ENCODE data around the gene KRT77. TPM values are rescaled to one million over a fixed set of nuclear protein-coding genes. Genes with fewer than 3 reads are reported as not detected.

The KRT77 gene
- polyA plus RNA-seq, 1 of the 3 experiments (the other 2 are of a cell fraction): not detected

GRCh38 chr12:52645982-52646381 is 57.3 kb downstream of the KRT77 start:
- WGBS (ENCODE audit: low lambda C conversion rate): 25% methylated on average over 4 of the region's 4 CpGs
- POLR2A ChIA-PET: no interaction called here

GRCh38 chr12:52645120-52645761 is 58.1 kb downstream of the KRT77 start:
- no peaks in the 10 kb centered on the region for H3F3A ChIP-seq (replicated peaks; ENCODE audit: insufficient read depth)
- H3K9me3 ChIP-seq: no peaks in the 10 kb centered on the region
- H3K9me2 ChIP-seq: no peaks in the 10 kb centered on the region
- ChIA-PET CTCF (no interaction called here), POLR2A (no interaction called here)
- no peak for TF ChIP-seq POLR2AphosphoS5 (IDR thresholded peaks at IDR 0.05; ENCODE audit: low read depth, low read length)
- TF ChIP-seq RXRA (IDR thresholded peaks at IDR 0.05; ENCODE audit: borderline replicate concordance, low read depth): no peak
- no peak for TF ChIP-seq MAX (IDR thresholded peaks at IDR 0.05; ENCODE audit: low read depth)
- TF ChIP-seq RCOR1 (IDR thresholded peaks at IDR 0.05; ENCODE audit: low read length): no peak
- no peak for TF ChIP-seq FOSL2 (IDR thresholded peaks at IDR 0.05; ENCODE audit: borderline replicate concordance, low read depth)
- TF ChIP-seq NFIC (IDR thresholded peaks at IDR 0.05; ENCODE audit: borderline replicate concordance): no peak
- no peak for TF ChIP-seq MXI1 (IDR thresholded peaks at IDR 0.05; ENCODE audit: low read depth, low read length)
- no peak for TF ChIP-seq EZH2phosphoT487 (IDR thresholded peaks at IDR 0.05; ENCODE audit: borderline replicate concordance, low read depth)
- no peak for TF ChIP-seq TAF1 (IDR thresholded peaks at IDR 0.05; ENCODE audit: borderline replicate concordance, low read depth, low read length)
- no peak for TF ChIP-seq EP300 (IDR thresholded peaks at IDR 0.05; ENCODE audit: borderline replicate concordance in 1 of 2, low read depth in 1 of 2, low read length in 1 of 2)
- TF ChIP-seq CHD2 (IDR thresholded peaks at IDR 0.05; ENCODE audit: low read length, partially characterized antibody): no peak
- TF ChIP-seq YY1 (IDR thresholded peaks at IDR 0.05; ENCODE audit: low read depth): no peak
- TF ChIP-seq GABPA (IDR thresholded peaks at IDR 0.05; ENCODE audit: low read depth): no peak
- no peak for TF ChIP-seq FOXM1 (IDR thresholded peaks at IDR 0.05; ENCODE audit: low read depth)
- no peak for TF ChIP-seq PBX3 (IDR thresholded peaks at IDR 0.05)
- no peak for TF ChIP-seq NRF1 (IDR thresholded peaks at IDR 0.05; ENCODE audit: low read depth, low read length)
- H3K4me1 ChIP-seq (ENCODE audit: control insufficient read depth in 1 of 2, insufficient read depth in 2 of 2, low read depth in 1 of 2, low read length in 1 of 2): no peaks in the 10 kb centered on the region
- H2AFZ ChIP-seq (ENCODE audit: low read depth): no peak overlapping the region
- no peaks in the 10 kb centered on the region for H4K20me1 ChIP-seq (ENCODE audit: insufficient read depth)
- peaks cover 72% of the 10 kb centered on the region for H3K27me3 ChIP-seq (ENCODE audit: insufficient read depth)
- WGBS (ENCODE audit: low lambda C conversion rate): 19% methylated on average over 7 of the region's 7 CpGs
- H3K36me3 ChIP-seq (replicated peaks in 1 of 2; ENCODE audit: control insufficient read depth in 1 of 2, insufficient read depth in 2 of 2, low read length in 1 of 2): no peaks in the 10 kb centered on the region
- H3K27ac ChIP-seq (ENCODE audit: low read depth in 2 of 2, low read length in 1 of 2): no peak overlapping the region
- H3K4me3 ChIP-seq (ENCODE audit: low read depth in 2 of 2, low read length in 1 of 2): no peak overlapping the region
- H3K9ac ChIP-seq: no peak overlapping the region
- no peaks in the 10 kb centered on the region for H3K79me2 ChIP-seq (ENCODE audit: insufficient read depth)
- DNase-seq: no peak
- no peak overlapping the region for H3K4me2 ChIP-seq

More at GRCh38 chr12:52645982-52646381, 57.3 kb downstream of the KRT77 start:
- CTCF ChIA-PET: no interaction called here
- Histone ChIP-seq H3K9ac (no peak overlapping the region), H3K4me1 (ENCODE audit: control insufficient read depth in 1 of 2, insufficient read depth in 2 of 2, low read depth in 1 of 2, low read length in 1 of 2) (no peaks in the 10 kb centered on the region), H2AFZ (ENCODE audit: low read depth) (no peak overlapping the region), H3K36me3 (replicated peaks in 1 of 2; ENCODE audit: control insufficient read depth in 1 of 2, insufficient read depth in 2 of 2, low read length in 1 of 2) (no peaks in the 10 kb centered on the region), H3K9me3 (no peaks in the 10 kb centered on the region), H3F3A (replicated peaks; ENCODE audit: insufficient read depth) (no peaks in the 10 kb centered on the region), H3K27me3 (ENCODE audit: insufficient read depth) (peaks cover 72% of the 10 kb centered on the region), H3K9me2 (no peaks in the 10 kb centered on the region), H3K4me2 (no peak overlapping the region), H3K79me2 (ENCODE audit: insufficient read depth) (no peaks in the 10 kb centered on the region), H3K27ac (ENCODE audit: low read depth in 2 of 2, low read length in 1 of 2) (no peak overlapping the region), H4K20me1 (ENCODE audit: insufficient read depth) (no peaks in the 10 kb centered on the region), H3K4me3 (ENCODE audit: low read depth in 2 of 2, low read length in 1 of 2) (no peak overlapping the region)
- TF ChIP-seq TCF12 (IDR thresholded peaks at IDR 0.05) (no peak), TEAD4 (IDR thresholded peaks at IDR 0.05; ENCODE audit: borderline replicate concordance, insufficient read depth) (no peak), PBX3 (IDR thresholded peaks at IDR 0.05) (no peak), USF1 (IDR thresholded peaks at IDR 0.05; ENCODE audit: borderline replicate concordance, low read depth) (no peak), NFIC (IDR thresholded peaks at IDR 0.05; ENCODE audit: borderline replicate concordance) (no peak), SIN3A (IDR thresholded peaks at IDR 0.05; ENCODE audit: borderline replicate concordance, low read depth, low read length) (no peak), FOXJ3 (CRISPR knock-in tag; IDR thresholded peaks at IDR 0.05) (no peak)
- DNase-seq: no peak

All from SK-N-SH (cell line).